Astrocyte of the cerebellum (primary cell): ENCODE results near the gene ANKRD22.

Experiments
- DNase-seq: peaks from one replicate; pipeline ENCODE4 v3.0.0-alpha.2; 2011; ENCODE audit warnings: low read depth
- H3K4me3 ChIP-seq: 2 replicates; pipeline ENCODE4 v1.5.1; 2011; ENCODE audit warnings: mild to moderate bottlenecking, low read depth, low read length, moderate library complexity
- CTCF ChIP-seq: IDR thresholded peaks from 2 replicates; pipeline ENCODE4 v1.5.1; 2012; ENCODE audit warnings: low read length, low read depth, moderate library complexity, mild to moderate bottlenecking; ENCODE audit errors: missing control alignments
- in situ Hi-C: cut with HindIII; loops from 2 replicates; pipeline ENCODE4 v1.10.0; 2017; ENCODE audit warnings: low sequenced_read_pairs

Gene ANKRD22

GRCh38 chr10:88804083-88804812, 47.4 kb downstream of the ANKRD22 start:
- H3K4me3 ChIP-seq: no peak overlapping the region
- no peak for TF ChIP-seq CTCF
- in situ Hi-C loops: no loop called here
- no peak for DNase-seq

GRCh38 chr10:88803641-88804040, 48.0 kb downstream of the ANKRD22 start:
- DNase-seq: no peak
- no peak overlapping the region for H3K4me3 ChIP-seq
- no peak for TF ChIP-seq CTCF
- in situ Hi-C loops: no loop called here

GRCh38 chr10:88802523-88803285, 48.9 kb downstream of the ANKRD22 start, which contains the start of gene LIPM:
Gene LIPM (plus strand): TSS chr10:88802730. CDS start chr10:88802897, 167 bp downstream.
- no peak for TF ChIP-seq CTCF
- no peak within 1 kb of the TSS for H3K4me3 ChIP-seq
- no peak for DNase-seq
- in situ Hi-C loops: no loop called here

GRCh38 chr10:88800152-88801125, 51.2 kb downstream of the ANKRD22 start:
- no peak for DNase-seq
- TF ChIP-seq CTCF: no peak

GRCh38 chr10:88794731-88795130, 56.9 kb downstream of the ANKRD22 start:
- DNase-seq: no peak
- in situ Hi-C loops: loop anchor here (5.0 kb wide), 1 partner anchor 48 kb away; no protein-coding TSS in a partner anchor
- no peak overlapping the region for H3K4me3 ChIP-seq
- TF ChIP-seq CTCF: no peak

More at GRCh38 chr10:88800152-88801125, 51.2 kb downstream of the ANKRD22 start:
- in situ Hi-C loops: no loop called here
- H3K4me3 ChIP-seq: no peak overlapping the region
